HL-60 (cell line): ENCODE measurements around the gene SCAP.

Source experiments
- SPI1 ChIP-seq: IDR thresholded peaks from 2 replicates; pipeline ENCODE4 v1.6.1; 2012; ENCODE audit warnings: low read depth, mild to moderate bottlenecking, borderline replicate concordance
- TF ChIP-seq, protein P1 (sequence below): IDR thresholded peaks from one replicate; pipeline ENCODE4 v1.5.1; 2011; ENCODE audit warnings: low read length, control low read depth, inconsistent platforms; ENCODE audit not compliant: insufficient read depth

DNA sequence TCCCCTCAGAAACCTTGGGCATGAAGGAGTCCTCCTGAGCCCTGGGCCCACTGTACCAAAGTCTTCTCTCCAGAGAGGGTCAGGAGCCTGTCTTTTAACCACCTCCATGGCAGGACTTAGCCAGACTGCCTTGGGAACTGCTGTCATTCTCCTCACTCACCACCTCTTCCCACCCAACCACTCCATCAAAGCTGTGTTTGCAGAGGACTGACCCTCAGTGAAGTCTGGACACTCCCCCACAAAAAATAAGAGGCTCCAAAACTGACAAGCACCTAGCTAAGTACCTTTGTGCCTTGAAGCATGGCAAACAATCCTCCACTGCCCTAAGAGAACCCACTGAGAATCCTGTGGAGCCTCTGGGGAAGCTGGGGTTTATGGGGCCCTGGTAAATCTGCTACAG lies 2.3 kb upstream of the SCAP start:
- TF ChIP-seq, protein P1, sequence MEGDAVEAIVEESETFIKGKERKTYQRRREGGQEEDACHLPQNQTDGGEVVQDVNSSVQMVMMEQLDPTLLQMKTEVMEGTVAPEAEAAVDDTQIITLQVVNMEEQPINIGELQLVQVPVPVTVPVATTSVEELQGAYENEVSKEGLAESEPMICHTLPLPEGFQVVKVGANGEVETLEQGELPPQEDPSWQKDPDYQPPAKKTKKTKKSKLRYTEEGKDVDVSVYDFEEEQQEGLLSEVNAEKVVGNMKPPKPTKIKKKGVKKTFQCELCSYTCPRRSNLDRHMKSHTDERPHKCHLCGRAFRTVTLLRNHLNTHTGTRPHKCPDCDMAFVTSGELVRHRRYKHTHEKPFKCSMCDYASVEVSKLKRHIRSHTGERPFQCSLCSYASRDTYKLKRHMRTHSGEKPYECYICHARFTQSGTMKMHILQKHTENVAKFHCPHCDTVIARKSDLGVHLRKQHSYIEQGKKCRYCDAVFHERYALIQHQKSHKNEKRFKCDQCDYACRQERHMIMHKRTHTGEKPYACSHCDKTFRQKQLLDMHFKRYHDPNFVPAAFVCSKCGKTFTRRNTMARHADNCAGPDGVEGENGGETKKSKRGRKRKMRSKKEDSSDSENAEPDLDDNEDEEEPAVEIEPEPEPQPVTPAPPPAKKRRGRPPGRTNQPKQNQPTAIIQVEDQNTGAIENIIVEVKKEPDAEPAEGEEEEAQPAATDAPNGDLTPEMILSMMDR: no peak
- no peak for TF ChIP-seq SPI1
